ENCODE results near the gene BCAS3. TPM values are rescaled to one million over a fixed set of nuclear protein-coding genes. Genes with fewer than 3 reads are reported as not detected.
"Not testable (repeated sequence)": the region's sequence is repeated elsewhere in the genome, so short reads cannot be mapped to it uniquely, and the experiment has no call there.

Gene BCAS3
- total RNA-seq, 4 donors from 2014 or later: 41.0 to 81.4 (median 45.6) TPM

DNA sequence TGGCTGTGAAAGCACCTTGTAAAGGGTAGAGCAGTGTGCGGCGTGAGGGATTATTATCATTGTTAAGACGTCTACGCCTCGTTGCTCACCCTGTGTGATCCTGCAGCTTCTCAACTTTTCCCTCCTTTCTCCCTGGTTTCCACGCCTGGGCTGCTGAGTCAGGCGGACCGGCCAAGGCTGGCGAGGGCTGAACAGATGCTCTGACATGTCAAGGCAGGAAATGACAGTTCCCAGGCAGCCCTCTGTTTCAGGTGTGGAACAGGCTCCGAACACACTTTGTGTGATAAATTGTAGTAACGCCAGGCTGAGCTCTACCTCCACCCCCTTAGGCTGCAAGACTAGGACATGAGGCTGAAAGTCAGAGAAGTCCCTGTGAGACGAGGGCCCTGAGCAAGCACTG, 676.0 kb downstream of the BCAS3 start:
- H3K4me3 ChIP-seq: no peak overlapping the region
- H3K4me1 ChIP-seq: no peaks in the 10 kb centered on the region
- H3K27ac ChIP-seq: no peak overlapping the region
- no peaks in the 10 kb centered on the region for H3K27me3 ChIP-seq
- no peaks in the 10 kb centered on the region for H3K36me3 ChIP-seq
- DNase-seq (ENCODE audit: low spot score in 2 of 2): no peak
- H3K9me3 ChIP-seq: no peaks in the 10 kb centered on the region
- 90% methylated on average over 7 of the region's 12 CpGs for WGBS
- no peak for TF ChIP-seq CTCF (IDR thresholded peaks at IDR 0.05)
- no peak for TF ChIP-seq POLR2A (IDR thresholded peaks at IDR 0.05)
- no peak for TF ChIP-seq POLR2AphosphoS5 (IDR thresholded peaks at IDR 0.05)
- no peak for TF ChIP-seq EP300 (IDR thresholded peaks at IDR 0.05)

- Histone ChIP-seq H3K27ac (no peak overlapping the region), H3K4me1 (no peaks in the 10 kb centered on the region), H3K27me3 (no peaks in the 10 kb centered on the region), H3K9me3 (no peaks in the 10 kb centered on the region), H3K36me3 (no peaks in the 10 kb centered on the region), H3K4me3 (no peak overlapping the region)
- TF ChIP-seq CTCF (IDR thresholded peaks at IDR 0.05) (no peak), POLR2AphosphoS5 (IDR thresholded peaks at IDR 0.05) (no peak), EP300 (IDR thresholded peaks at IDR 0.05) (no peak), POLR2A (IDR thresholded peaks at IDR 0.05) (no peak)
- 92% methylated on average over 10 of the region's 10 CpGs for WGBS
- no peak for DNase-seq (ENCODE audit: low spot score in 2 of 2)
Measured at GRCh38 chr17:61354895-61355874, 677.5 kb downstream of the BCAS3 start.

DNA sequence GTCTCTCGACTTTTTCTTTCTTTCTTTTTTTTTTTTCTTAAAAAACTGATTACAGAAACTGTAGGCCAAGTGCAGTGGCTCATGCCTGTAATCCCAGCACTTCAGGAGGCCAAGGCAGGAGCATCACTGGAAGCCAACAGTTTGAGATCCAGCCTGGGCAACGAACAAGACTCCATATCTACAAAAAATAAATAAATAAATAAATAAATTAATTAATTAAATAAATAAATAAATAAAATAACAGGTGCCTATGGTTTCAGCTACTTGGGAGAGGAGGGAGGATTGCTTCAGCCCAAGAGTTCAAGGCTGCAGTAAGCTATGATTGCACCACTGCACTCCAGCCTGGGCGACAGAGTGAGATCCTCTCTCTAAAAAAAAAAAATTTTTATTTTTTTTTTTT, 679.4 kb downstream of the BCAS3 start:
- not testable (repeated sequence) for H3K9me3 ChIP-seq; H3K4me1 ChIP-seq; H3K4me3 ChIP-seq; H3K27me3 ChIP-seq; DNase-seq (ENCODE audit: low spot score in 2 of 2); H3K36me3 ChIP-seq; H3K27ac ChIP-seq
- WGBS: 85% methylated on average over 3 of the region's 3 CpGs

- not testable (repeated sequence) for H3K36me3 ChIP-seq; H3K27me3 ChIP-seq; H3K27ac ChIP-seq; H3K4me3 ChIP-seq; H3K4me1 ChIP-seq; DNase-seq (ENCODE audit: low spot score in 2 of 2); H3K9me3 ChIP-seq
- WGBS: 84% methylated on average over 9 of the region's 9 CpGs
Measured at GRCh38 chr17:61359513-61359912, 681.9 kb downstream of the BCAS3 start.

DNA sequence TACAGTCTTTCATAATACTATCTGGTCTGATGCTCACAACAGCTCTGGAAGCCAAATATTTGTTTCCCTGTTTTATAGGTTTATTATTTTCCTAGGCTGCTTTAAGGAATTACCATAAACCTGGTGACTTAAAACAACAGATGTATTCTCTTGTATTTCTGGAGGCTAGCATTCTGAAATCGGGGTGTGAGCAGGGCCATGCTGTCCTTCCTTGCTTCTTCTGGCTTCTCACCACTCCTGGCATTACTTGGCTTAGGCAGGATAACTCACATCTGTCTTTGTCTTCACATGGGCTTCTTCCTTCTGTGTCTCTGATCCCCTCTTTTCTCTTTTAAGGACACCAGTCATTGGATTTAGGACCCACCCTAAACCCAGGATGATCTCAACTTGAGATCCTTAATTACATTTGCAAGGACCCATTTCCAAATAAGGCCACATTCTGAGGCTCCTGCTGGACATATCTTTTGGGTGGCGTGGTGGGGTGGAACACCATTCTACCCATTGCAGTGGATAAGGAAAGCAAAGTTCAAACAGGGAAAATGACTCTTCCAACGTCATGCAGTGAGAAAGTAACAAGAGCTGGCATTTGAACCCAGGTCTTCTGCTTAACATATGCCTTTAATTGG, 682.8 kb downstream of the BCAS3 start:
- TF ChIP-seq EP300 (IDR thresholded peaks at IDR 0.05): no peak
- TF ChIP-seq POLR2AphosphoS5 (IDR thresholded peaks at IDR 0.05): no peak
- TF ChIP-seq POLR2A (IDR thresholded peaks at IDR 0.05): no peak
- no peak for TF ChIP-seq CTCF (IDR thresholded peaks at IDR 0.05)
- no peak for DNase-seq (ENCODE audit: low spot score in 2 of 2)
- 91% methylated on average over 3 of the region's 3 CpGs for WGBS

GRCh38 chr17:61361084-61361483, 683.4 kb downstream of the BCAS3 start:
- no peaks in the 10 kb centered on the region for H3K4me1 ChIP-seq
- no peak for DNase-seq (ENCODE audit: low spot score in 2 of 2)
- no peak overlapping the region for H3K27ac ChIP-seq
- no peaks in the 10 kb centered on the region for H3K27me3 ChIP-seq
- no peaks in the 10 kb centered on the region for H3K36me3 ChIP-seq
- no peaks in the 10 kb centered on the region for H3K9me3 ChIP-seq
- H3K4me3 ChIP-seq: no peak overlapping the region
- TF ChIP-seq CTCF (IDR thresholded peaks at IDR 0.05): no peak
- TF ChIP-seq EP300 (IDR thresholded peaks at IDR 0.05): no peak
- no peak for TF ChIP-seq POLR2AphosphoS5 (IDR thresholded peaks at IDR 0.05)
- no peak for TF ChIP-seq POLR2A (IDR thresholded peaks at IDR 0.05)
- 64% methylated on average over 2 of the region's 2 CpGs for WGBS

More for the DNA sequence above, 682.8 kb downstream of the BCAS3 start:
- Histone ChIP-seq H3K27me3 (no peaks in the 10 kb centered on the region), H3K27ac (no peak overlapping the region), H3K4me3 (no peak overlapping the region), H3K4me1 (no peaks in the 10 kb centered on the region), H3K9me3 (no peaks in the 10 kb centered on the region), H3K36me3 (no peaks in the 10 kb centered on the region)
